GM21447 (cell line): Measurements from ENCODE around the gene SLC6A7.
"Not testable (repeated sequence)": the region's sequence is repeated elsewhere in the genome, so short reads cannot be mapped to it uniquely, and the experiment has no call there.

ENCODE experiments used
- ATAC-seq: cut with Tn5 transposase; IDR thresholded peaks from one replicate; pipeline ENCODE4 v1.9.1; 2021; ENCODE audit not compliant: unreplicated experiment

Gene SLC6A7

DNA sequence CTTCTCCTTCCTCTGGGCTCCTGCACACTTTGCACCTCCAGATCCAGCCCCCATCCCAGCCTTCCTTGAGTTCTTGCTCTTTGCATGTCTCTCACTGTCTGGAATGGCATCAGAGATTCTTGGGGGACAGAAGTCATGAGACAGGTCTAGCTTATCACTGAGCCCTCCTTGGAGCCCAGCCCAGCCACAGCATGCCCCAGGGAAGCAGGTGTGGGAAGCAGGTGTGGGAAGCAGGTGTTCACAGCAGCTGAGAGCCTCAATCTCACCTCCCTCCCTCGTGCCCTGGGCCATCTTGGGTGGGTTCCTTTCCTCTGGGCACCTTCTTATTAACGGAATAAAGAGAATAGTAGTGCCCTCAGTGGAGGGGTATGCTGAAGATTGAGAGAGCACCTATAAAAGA, 27.2 kb downstream of the SLC6A7 start:
- ATAC-seq = no peak

DNA sequence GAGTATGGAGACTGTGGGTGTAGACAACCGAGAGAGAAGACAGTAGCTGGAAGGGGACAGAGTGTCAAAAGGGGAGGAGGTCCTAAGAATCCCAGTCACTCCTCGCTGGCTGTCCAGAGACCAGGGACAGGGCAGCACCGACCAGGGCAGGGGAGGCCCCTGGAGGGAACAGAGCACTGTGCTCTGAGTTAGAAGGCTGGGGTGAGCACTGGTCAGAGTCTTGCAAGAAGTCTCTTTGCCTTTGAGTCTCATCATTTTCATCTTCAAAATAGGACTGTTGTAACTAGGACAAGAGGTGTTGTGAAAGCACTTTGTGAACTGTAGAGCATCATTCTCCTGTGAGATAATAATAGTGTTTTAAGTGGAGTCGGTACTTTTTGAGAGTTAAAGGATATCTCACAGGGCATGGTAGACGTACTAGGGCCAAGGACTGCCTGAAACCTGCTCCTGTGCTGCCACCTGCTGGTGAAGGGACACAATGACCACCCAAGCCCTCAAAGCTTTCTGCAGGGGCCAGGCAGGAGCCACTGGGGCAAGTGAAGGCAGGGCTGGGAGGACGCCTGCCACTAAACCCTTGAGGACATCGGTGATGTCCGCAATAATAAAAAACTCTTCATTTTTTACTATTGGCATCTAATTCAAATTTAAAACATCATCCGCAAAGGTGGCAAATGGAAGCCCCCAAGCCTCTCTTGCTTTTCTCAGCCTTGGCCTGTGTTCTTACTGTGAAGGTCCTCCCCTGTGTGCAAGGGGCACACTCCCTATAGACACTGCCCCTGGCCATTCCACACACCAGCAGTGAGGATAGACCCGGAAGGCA, 28.2 kb downstream of the SLC6A7 start:
- peak; percentile 86 for ATAC-seq

DNA sequence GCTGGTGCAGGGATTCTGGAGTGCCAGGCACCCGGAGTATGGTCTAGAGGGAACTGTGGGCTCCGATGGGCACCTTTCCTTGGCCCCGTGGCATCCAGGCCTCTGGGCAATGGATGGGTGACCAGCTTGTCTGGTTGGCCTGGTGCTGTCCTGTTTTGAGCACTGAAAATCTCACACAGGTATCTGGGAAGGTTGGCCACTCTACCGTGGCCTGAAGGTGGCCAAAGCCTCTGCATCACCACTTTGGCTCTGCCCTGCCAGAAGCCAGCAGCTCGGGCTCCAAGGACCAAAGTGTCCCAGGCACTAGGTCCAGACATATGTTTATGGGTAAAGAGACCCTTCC, 28.8 kb downstream of the SLC6A7 start:
- ATAC-seq = no peak

DNA sequence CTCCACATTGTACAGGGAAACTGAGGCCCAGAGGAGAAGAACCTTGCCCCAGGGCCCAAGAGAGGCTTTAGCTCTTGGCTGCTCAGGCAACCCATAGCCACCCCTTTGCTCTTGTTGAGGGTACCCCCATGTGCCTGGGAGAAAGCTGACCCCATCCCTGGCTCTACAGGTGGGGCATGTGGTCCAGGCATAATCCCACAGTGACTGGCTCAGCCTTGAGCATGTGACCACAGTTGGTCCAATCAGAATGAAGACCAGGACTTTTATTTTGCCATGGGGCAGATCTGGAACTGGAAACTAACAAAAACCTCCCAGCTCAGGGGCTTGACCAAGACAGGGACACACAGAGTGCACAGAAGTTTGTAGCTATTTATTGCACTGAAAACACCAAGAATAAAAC, 29.3 kb downstream of the SLC6A7 start:
- no peak for ATAC-seq

DNA sequence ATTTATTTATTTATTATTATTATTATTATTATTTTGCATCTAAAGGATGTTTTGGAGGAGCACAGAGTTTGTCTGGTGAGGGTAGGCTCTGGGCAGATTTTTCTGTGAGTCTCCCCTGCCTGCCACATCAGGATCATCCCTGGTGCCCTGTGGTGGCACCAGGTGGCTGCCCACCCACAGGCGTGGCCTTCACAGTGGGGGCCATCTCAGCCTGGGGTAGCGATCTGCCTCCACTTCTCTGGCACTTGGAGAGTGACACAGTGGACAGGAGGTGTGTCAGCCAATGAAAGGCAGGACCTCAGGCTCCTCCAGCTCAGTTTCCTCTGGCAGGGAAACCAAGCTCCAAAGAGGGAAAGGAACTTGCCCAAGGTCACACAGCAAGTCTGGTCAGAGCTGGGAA, 30.0 kb downstream of the SLC6A7 start:
- no peak for ATAC-seq

DNA sequence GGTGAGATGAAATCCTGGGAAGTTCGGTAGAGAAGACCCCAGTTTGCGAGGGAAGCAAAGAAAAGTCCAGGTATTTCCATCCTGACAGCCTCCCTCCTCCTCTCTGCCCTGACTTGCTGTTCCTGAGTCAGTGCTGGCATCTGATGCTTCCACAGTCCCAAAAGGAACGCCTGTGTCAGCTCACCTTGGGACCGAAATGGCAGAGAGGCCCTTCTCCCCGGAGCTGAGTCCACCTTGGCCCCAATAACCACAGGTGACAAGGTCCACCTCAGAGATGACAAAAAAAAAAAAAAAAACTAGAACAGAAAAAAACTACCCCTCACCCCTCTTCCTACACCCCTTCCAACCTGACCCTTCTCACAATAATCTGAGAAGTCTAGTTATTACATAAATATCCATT, 31.6 kb downstream of the SLC6A7 start:
- no peak for ATAC-seq

DNA sequence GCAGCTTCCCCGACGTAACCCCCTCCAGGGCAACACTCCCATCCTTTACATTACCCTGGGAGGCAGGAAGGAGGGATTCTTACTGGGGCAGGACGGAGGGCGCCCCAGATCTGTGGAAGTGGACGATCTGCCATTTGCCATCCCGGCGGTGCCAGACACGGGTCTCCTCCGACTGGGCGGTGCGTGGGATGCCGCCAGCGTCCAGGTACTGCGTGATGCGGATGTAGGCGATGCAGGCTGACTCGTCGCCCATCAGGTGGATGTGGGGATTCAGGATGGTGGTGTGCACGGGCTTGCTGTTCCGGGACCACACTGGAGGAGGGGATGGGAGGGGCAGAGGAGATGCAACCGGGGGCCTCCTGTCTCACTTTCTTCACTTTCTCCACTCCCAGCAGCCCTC, 33.0 kb downstream of the SLC6A7 start:
- ATAC-seq = no peak

DNA sequence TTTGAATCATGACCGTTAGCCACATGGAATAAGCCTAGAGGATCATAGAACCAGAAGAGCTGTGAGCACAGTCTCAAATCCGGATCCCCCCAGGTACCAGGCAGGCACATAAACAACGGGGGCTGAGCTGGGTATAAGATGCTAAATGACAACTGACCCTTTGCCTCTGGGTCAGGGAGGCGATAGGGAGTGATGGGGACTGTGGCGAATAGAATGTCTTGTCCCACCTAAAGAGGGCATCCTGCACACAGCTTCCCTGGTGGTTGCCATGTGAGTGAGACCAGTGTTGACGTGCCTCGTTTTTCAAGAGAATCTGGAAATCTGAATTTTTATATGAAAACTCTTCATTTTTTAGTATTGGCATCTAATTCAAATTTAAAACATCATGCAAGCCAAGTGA, 33.6 kb downstream of the SLC6A7 start:
- no peak for ATAC-seq

DNA sequence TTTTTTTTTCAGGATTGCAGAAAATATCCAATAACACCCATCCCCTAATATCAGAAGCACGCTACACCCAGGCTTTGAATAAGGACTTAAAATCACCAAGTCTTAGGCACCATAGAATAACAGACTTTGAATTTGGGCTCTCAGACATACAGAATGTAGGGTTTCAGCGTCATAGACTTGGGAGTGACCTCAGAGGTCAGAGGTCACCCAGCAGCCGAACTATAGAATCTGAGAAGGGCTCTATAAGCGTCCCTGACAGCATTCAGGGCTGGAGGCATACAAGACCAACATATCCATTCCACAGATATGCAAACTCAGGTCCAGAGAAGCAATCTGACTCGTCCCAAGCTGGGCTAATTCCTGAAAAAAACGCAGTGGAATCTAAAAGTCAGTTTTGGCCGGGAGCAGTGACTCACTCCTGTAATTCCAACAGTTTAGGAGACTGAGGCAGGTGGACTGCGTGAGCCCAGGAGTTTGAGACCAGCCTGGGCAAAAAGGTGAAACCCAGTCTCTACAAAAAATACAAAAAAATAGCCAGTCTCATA, 34.7 kb downstream of the SLC6A7 start:
- no peak for ATAC-seq

DNA sequence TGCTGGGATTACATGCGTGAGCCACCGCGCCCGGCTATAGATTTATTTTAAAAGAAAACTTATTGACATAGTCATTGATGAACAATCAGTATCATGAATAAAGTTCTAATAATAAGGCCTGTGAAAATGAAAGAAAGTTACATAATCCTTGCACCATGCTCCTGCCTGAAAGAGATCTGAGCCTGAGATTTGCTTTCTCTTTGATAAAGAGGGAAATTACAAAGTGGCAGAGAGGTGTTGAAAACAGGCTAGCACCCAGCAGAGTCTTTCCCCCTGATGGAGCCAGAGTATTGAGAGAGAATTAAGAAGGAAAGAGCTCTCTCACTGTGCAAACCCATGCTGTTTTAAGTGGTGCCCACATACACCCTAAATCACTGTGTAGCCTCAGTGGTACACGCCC, 37.2 kb downstream of the SLC6A7 start:
- no peak for ATAC-seq

DNA sequence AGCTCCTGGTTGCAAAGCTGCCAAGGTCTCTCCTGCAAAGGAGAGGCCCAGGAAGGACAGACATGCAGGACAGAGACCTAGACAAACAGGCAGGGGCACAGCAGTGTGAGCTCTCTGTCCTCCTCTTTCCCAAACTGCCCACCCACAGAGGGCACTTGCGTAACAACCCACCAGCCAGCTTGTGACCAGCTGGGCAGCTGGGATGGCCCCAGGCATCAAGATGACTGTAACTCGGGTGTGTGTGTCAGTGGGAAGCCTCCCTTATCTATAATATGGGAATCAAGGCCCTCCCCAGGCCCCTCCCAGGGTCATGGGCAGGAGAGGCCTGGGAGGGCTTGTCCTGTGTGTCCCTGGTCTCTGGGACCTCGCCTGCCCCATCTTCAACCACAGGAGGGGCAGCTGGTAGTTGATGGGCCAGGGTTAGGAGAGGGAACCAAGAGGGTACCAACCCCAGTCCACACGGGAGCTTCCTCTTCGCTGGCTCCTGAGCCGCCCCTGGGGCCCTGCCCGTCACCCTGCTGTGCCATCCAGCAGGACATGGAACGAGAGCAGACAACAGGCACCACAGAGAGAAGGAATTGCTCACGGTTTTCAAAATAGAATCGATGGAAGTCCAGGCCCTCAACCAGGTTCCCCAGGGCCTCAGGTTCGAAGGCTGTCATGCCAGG, 37.9 kb downstream of the SLC6A7 start:
- ATAC-seq = no peak

DNA sequence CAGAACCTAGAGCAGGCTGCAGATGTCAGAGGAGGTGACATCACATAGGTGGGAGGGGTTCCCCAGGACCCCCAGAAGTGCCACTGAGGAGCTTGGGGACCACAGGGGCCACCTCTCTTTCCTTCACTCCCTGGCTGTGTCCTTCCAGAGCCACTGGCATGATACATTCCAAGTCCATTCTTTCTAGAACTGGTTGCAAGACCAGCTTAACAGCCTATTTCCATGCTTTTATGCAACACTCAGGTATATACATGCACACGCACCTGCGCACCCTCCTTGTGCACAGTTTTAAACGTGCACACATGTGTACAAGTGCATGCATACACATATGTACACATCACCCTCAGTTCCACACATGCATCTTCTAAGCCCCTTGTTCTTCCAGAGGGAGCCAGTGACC, 39.7 kb downstream of the SLC6A7 start:
- ATAC-seq = no peak

DNA sequence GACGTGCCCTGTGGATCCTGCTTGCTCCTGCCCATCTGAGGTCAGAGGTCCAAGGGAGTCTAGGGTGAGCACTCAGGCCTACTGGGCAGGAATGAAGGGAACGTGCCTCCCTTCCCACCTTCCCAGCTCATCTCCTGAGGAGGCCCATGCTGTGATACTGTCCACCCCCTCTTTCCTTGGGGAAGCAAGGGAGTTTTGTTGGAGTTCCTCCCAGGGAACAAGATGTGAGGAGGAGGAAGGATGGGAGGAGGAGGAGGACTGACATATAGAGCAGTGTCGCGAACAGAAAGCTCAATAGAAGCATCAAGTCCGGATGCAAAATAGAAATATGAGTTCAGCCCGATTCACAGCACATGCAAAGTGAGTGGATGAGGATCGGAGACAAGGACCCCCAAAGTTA, 41.0 kb downstream of the SLC6A7 start:
- no peak for ATAC-seq

DNA sequence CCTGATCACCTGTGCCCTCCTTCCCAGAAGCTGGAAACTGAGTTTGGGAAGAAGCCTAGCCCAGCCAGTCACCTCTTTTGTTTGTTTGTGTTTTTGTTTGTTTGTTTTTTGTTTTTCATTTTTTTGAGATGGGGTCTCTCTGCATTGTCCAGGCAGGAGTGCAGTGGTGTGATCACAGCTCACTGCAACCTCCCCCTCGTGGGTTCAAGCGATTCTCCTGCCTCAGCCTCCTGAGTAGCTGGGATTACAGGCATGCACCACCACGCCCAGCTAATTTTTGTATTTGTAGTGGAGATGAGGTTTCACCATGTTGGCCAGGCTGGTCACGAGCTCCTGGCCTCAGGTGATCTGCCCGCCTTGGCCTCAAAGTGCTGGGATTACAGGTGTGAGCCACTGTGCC, 43.8 kb downstream of the SLC6A7 start:
- ATAC-seq = not testable (repeated sequence)

DNA sequence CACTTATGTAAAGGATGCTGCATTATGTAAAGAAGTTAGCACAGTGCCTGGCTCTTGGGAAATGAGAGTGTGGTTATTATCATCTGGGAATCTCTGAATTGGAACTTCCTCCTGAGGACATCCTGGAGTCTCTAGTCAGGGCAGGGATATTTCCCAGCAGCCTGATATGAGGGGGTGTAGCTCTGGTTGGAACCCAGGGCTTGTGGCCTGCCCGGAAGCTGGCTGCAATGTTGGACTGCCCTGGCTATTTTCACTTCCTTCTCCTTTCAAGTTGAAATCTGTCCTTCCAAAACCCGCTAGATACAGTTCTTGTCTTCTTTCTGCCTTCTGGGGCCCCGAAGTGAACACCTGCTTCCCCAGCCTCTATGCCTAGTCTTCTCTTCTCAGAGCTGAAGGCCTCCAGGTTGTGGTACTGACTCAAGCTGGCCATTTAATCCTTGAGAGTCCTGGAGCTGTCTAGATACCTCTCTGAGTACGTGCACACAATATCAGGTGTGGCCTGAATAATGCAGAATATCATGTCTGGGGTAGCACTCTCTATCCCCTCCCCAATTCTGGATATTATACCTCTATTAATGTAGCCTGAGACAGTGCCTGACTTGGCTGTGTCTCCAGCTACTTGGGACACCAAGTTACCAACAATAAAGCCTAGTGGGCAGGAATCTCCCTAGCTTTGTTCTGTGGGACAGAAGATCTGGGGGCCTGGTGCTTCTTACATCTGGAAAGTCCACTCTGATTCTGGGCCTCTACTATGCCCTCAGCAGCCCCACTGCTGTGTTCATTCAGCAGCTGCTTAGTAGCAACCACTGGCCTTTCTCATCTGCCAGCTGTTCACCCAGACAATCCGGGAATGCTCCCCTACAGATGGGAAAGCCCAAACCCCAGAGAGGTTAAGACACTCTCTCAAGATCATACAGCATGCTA, 45.0 kb downstream of the SLC6A7 start:
- no peak for ATAC-seq

DNA sequence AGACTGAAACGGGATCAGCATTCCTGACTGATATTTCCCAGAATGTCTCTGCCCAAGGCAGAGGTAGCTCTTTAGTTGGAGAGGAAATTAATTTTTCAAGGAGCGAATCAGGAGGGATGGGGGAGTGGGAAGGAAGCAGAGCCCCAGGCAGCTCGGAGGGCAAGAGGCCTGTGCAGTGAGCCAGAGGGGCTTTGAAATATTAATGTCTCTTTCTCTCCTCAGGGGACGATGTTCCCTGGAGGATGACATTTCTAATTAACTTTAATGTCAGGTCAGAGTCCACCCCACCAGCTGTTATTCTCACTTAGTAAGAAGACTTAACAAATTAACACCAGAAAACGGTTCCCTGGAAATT, 45.6 kb downstream of the SLC6A7 start:
- no peak for ATAC-seq

DNA sequence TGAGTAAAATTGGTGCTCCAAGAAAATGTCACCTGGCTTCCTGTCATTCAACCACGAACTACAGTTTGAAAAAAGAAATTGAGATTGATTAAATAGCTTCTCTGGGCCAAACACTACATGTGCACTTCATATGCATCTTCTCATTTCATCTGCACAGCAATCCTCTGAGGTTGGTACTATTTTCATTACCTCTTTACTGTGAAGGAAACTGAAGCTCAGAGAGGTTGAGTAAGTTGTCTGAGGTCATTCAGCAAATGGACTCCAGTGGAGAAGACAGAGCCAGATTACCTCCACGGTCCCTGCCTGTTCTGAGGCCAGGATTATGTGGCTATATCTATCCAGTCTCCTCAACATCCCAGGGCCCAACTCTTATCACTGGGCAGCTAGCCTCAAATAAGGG, 46.5 kb downstream of the SLC6A7 start:
- ATAC-seq = no peak

DNA sequence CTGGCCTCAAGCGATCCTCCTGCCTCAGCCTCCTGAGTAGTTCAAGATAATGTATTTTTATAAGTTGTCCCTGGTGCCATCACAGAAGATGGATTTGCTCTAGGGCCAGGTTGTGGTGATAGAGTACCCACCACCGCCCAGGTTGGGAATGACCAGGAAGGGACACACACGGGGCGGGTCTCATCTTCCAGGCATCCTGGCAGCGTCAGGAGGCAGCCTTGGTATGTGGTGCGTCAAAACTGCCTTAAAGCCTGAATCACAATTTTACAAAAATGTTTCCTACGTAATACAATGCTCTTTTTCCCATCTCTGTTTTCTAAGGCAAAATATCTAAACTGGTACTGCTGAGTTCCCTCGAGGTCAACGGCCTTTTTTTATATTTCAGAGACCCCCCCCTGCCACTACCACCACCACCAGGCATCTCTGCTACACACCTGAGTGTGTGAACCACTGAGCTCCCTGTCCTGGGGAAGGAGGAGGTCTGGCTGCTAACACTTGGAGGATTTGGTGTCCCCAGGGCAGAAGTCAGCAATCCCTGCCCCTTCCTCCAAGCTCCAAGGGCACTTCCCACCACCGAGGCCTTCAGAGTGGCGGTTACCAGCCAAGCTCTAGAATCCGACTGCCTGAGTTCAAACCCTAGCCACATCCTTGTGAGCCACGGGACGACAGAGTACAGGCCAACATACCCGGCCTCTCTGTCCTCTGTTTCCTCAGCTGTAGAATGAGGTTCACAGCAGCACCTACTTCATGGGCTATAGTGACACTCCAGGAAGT, 47.3 kb downstream of the SLC6A7 start:
- ATAC-seq = no peak

DNA sequence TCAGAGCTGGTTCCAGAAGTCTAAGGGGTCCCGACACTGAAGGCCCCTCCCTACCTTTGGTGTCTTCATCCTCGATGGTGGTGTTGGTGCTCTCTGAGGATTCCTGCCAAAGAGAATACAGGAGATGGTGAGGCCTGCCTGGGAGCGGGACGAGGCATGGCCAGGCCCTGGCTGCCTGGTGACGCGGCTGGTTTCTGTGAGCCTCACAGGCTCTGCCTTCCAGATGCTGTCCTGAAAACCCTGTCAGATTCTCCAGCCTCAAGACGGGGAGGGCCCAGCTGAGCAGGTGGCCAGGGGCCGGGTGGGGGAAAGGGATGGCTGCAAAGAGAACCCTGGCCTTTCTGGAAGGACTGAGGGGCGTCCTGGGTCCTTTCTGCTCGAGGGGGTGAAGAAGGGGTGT, 48.8 kb downstream of the SLC6A7 start:
- ATAC-seq = no peak

DNA sequence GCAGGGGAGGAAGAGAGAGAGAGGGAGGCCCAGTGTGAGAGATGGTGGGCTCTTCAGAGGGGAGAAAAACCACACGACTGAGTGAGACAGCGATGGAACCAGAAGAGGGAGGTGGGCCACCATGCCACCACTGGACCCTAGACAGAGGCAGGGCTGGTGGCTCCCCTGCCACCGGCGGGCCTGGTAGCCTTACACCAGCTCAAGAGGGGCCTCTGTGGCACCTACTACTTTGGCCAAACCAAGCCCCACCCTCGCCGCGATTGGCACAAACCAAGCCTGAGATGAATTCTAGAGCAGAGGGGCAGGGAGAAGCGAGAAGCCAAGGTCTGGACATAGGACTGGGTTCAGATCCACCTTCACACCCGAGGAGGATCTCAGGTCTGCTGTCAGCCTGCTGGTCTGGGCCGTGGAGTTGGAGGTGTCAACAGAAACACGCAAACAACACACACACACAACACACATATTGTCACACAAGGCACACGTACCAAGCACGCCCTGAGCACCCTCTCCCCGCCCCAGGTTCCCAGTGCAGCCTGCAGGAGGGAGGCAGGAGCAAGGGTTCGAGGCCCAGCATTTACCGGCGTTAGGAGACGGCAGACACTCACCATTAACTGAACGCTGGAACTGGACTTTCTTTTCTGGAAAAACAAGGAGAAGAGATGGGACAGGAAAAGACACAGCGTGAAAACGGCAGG, 49.4 kb downstream of the SLC6A7 start:
- no peak for ATAC-seq
